GM18498 (cell line): ENCODE data around the gene DCP1B.

Experiments
- ATAC-seq: cut with Tn5 transposase; IDR thresholded peaks from one replicate; pipeline ENCODE4 v1.9.1; 2021; ENCODE audit warnings: mild to moderate bottlenecking, moderate library complexity; ENCODE audit not compliant: unreplicated experiment

DCP1B gene

DNA sequence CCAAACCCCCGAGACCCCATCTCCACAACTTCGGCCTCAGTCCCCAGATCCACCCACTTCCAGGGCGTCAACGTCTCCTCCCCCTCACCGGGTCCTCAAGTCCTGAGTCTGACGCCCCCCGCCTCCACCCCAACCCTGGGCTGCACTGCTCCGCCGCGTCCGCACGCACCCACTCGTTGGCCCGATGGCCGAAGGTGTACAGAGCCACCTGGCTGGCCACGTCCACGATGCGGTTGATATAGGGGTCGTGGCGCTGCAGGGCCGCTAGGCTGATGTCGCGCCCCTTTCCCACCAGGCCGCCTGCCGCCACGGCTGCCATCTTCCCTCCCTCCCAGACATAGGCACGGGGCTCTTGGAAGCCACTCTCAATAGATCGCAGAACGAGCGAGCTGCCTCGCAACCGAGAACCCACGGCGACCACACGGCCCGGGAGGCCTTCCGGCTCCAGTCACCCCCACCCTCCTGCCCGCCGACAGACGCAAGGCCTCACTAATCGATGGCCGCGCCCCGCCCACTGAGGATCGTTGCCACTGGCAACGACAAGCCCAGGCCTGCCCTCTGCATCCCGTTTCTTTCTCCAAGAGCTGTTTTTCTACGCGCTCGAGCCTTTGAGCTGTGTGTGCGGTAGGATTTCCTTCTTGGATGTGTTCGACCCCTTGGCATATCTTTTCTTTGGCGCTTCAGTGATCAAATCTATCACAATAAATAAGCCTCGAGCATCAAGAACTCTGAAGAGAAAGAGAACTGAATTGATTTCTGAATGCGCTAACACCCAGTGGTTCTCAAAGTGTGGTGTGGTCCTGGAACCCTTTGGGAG lies at the start of gene DCP1B:
DCP1B (minus strand) TSS at position 345 of the 817 bp plus-strand sequence; CDS start at position 319, 26 bp downstream.
- ATAC-seq: peak; percentile 98

GRCh38 chr12:2053691-2054090 lies 49.4 kb upstream of the DCP1B start:
- ATAC-seq: no peak

GRCh38 chr12:2052826-2053678 lies 48.8 kb upstream of the DCP1B start, which contains the start of gene CACNA1C:
Gene CACNA1C, plus strand, starts transcription at chr12:2052987. Its CDS starts 576 bp downstream, at chr12:2053563.
- ATAC-seq: no peak

GRCh38 chr12:2051700-2052621 lies 47.7 kb upstream of the DCP1B start:
- ATAC-seq: no peak

DNA sequence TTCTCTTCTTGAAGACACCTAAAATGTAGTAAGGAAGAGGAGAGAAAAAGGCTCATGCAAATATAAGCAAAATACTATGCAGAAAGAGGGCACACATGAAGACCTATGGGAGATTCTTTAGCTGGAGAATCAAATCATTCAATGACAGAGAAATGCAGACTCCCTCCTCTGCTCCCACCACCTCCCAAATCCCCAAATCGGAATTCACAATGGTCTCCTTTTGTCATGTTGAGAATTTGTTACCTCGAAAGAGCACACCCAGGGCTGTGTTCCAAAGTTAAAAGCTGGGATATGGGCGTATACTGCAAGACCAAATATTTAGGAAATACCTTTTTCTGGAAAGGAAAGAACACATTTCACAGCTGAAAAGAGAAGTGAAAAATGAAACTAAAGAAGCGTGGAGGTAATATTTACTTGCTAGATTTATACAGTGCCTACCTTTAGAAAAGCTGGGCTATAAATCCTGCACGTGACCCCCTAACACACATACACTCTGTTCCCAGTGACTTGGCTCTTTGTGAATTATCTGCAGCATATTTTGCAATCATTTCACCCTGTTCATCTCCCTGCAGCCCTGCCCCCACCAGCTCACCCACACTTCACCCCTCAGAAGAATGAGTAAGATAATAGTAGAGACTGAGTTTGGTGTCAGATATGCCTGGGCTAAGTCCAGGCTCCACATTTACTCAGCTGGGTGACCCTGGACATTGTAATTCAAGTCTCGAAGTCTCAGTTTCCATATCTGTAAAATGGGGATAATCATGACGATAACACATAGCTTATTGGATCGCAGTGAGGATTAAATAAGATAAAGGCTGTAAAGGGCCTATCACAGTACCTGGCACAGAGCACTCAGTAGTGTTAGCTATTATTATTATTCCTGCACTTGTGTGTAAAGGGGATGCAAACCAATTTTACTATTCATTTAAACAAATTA lies 45.6 kb upstream of the DCP1B start:
- no peak for ATAC-seq

- ATAC-seq: no peak
Measured at GRCh38 chr12:2047752-2048151, 43.5 kb upstream of the DCP1B start.

DNA sequence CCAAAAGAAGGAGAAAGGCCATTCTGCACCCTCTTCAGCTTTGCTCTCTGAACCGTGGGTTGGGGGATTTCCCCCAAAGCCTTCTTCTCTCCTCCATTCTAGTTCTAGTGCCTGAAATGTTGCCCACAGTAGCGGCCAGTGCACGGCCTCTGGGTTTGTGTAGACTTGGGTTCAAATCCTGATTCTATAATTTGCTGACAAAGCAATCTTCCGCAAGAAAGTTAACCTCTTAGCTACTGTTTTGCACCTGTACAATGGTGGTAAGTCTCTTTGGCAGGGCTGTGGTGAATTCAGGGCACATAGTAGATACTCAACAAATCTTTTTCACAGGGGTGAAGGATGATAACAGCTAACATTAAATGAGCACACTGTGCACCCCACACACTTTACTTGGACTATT lies 42.7 kb upstream of the DCP1B start:
- no peak for ATAC-seq

DNA sequence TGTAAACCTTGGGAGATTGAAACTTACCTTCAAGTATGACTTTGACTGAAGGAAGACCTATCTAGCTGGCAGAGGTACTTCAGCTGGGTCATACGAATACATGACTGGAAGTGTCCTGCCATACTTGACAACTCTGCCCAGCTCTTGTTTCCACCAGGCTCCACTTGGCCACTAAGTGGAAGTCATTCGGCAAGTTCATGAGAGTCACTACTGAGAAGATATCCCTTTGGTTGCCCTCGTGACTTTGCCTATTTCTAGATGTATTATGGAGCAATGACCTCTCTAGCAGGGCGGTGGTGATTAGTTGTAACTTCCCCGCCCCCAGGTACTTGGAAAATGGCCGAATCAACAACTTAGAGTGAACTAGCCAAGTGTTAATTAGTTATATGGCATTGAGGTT lies 39.9 kb upstream of the DCP1B start:
- ATAC-seq: no peak

- ATAC-seq: no peak
Measured at GRCh38 chr12:2043054-2043453, 38.8 kb upstream of the DCP1B start.

DNA sequence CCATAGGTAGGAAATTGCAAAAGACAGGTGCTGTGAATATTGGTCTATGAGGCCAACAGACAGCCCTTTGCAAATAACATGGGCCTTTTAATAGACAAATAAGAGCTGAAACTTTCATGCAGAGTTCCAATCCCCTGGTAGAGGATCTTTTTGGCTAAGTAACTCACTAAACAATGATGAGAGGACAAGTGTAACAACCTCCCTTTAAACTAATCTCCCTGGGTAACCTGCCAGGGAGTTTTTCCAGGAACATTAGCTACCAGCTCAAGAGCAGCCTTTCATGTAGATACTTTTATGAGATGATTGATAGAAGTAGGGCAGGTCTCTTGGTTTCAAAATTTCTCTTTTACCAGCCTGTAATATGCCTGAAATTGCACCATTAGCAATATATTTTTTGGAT lies 34.8 kb upstream of the DCP1B start:
- ATAC-seq: no peak

DNA sequence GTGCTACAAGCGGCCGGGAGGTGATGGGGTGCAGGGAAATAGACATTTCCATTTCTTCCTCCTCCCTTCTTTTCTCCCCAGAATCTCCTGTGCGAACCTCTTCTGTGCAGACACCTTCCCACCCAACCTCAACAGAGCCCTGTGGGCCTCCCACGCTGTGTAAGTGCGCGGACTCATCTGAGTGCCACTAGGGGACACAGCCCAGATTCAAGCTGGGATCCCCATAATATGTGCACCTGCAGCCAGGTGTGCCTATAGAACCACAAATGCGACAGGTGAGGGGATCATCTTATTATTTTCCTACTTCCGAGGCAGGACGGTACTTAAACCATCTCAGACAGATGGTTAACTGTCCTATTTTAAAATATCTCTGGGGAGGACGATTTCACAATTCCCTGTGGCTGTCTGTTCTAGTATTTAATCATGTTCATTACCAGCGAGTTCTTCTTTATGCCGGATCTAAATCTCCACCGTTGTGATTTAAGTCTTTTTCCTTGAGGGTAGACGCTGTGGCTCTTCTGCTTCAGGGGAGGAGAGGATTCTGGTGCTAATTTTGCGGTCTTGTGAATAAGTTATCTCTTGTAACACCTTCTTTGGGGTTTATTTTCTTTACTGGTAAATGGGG lies 31.3 kb upstream of the DCP1B start:
- no peak for ATAC-seq

DNA sequence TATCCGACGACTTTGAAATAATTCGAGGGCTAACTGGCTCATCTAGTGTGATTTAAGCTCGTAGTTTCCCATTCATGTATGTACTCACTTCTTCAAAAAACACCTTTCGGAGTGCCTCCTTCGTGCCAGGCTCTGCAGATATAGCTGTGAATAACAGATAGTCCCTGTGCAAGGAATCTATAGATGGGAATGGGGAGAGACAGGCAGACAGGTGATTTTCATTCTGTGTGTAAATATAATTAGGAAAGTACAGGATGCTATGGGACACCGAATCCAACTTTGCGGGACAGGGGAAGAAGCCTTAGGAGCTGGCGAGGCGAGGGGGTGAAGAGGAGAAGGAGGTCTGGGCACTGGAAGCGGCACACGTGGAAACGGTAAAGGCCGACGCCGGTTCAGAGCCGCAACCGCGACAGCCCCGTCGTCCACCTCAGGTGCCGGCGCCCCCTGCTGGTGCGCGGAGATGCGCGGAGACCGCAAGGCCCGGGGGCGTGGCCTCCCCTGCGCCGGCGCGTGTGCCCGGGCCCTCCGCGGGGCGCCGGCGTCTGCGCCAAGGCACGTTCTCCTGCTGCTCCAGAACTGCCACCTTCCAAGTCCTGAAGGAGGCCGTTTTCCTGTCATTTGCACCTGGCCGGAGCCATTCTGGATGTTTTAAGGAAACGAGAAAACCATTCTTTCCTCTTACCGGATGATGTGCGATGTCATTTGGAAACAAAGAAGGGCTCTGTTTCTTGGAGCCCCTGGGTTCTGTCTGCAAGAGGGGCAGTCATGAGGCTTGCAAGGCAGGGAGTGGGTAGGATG lies 30.6 kb upstream of the DCP1B start:
- peak; percentile 79 for ATAC-seq

DNA sequence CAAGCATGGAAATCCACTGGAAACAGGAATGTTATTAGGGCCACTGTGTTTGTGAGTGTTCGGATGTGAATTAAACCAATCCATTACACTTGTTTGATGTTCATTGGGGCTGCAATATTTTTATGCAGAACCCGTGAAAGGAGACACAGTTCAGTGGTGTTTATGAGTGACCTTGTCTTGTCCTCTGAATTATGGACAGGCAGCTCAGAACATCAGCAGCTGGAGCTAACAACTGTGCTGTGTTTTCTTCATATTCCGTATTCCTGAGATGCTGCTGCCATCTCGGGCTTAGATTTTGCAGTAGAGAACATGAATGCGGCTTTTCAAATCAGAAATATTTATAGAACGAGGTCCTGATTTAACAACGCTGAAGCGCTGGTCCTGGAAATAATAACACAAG lies 28.2 kb upstream of the DCP1B start:
- no peak for ATAC-seq

GRCh38 chr12:2029851-2030250 lies 25.6 kb upstream of the DCP1B start:
- no peak for ATAC-seq

- no peak for ATAC-seq
Measured at GRCh38 chr12:2027351-2027750, 23.1 kb upstream of the DCP1B start.

DNA sequence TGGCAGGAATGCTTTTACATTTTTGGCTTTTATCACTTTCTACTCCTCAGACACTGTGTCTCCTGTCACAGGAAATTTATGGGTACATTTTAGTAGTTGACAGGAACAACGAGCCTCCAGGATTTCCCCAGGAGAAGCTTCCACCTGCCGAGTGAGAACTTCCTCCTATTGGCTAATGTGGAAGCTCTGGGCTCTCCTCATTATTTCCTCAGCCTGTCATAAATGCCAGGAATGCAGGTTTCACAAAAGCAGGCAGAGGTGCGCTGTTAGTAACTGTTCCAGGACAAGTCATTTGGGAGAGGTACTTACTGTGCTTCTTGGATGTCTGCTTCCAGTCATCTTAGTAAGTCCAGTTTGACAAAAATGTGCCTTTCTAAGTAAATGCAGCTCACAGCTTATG lies 19.1 kb upstream of the DCP1B start:
- ATAC-seq: no peak

DNA sequence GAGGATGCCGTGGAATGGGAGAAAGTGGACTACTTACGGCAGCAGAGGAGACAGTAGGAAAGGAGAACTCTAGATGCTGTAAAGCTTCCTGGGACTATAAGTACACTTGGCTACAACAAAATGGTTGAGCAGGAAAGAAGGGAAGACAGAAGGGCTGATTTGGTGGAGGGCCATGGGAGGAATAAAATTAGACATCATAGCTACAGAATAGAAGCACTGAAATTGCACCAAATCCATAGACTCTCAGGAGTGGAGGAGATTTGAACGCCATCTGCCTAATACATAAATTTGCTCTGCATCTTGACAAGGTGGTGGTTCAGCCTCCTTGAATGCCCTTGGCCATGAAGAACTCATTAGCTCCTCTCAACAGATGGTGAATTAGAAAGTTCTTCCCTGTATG lies 16.3 kb upstream of the DCP1B start:
- ATAC-seq: no peak

- ATAC-seq: no peak
Measured at GRCh38 chr12:2019126-2019525, 14.9 kb upstream of the DCP1B start.

DNA sequence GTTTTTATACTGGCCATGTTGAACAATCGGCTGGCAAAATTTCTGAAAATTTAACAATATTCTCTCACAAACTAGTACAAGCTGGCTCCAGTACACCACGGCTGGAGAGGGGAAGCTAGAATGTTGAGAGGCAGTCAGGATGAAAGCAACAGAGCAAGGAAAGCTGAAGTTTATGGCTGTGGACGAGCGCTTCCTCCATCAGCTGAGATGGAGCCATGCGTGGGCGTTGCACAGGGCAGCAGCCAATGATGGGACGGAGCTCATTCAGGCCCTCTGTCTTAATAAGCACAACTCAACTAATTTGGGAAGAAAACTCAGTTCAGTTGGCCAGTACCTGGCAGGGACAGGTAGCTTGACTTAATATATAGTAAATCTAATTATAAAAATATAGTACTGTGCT lies 14.1 kb upstream of the DCP1B start:
- ATAC-seq: no peak
